ENCODE results near the gene EML2. TPM values are rescaled to one million over a fixed set of nuclear protein-coding genes. Genes with fewer than 3 reads are reported as not detected.

EML2 gene
- polyA plus RNA-seq, 1 donor from 2014 or later: 18.9 TPM

- peaks cover 25% of the 10 kb centered on the region for H3K27me3 ChIP-seq (ENCODE audit: insufficient read depth, low read depth, low read length)
- no peaks in the 10 kb centered on the region for H3K9me3 ChIP-seq (ENCODE audit: low read length)
- no peaks in the 10 kb centered on the region for H3K79me2 ChIP-seq (replicated peaks; ENCODE audit: insufficient read depth, low read length)
- no peaks in the 10 kb centered on the region for H3K36me3 ChIP-seq (ENCODE audit: insufficient read depth, low read length)
- no peak overlapping the region for H3K9ac ChIP-seq (ENCODE audit: low read length)
- H3F3A ChIP-seq (ENCODE audit: insufficient read depth, low read length, poor library complexity, severe bottlenecking): no peaks in the 10 kb centered on the region
- no peak for TF ChIP-seq TAF1 (IDR thresholded peaks at IDR 0.05; ENCODE audit: low read depth)
- peak; percentile 83 for TF ChIP-seq SMC3 (conservative IDR thresholded peaks at IDR 0.05; ENCODE audit: poor library complexity)
- peak; percentile 70 for TF ChIP-seq RAD21 (conservative IDR thresholded peaks at IDR 0.05)
- peak; percentile 86 for TF ChIP-seq CTCF (IDR thresholded peaks at IDR 0.05; ENCODE audit: poor library complexity, severe bottlenecking)
- no peaks in the 10 kb centered on the region for H3K9me2 ChIP-seq (ENCODE audit: insufficient read depth, low read length)
- no peak overlapping the region for H2AFZ ChIP-seq (ENCODE audit: low read depth, low read length)
- no peaks in the 10 kb centered on the region for H4K20me1 ChIP-seq (ENCODE audit: insufficient read depth)
- peak overlapping the region; percentile 34 for H3K4me3 ChIP-seq (ENCODE audit: low read length)
- H3K4me2 ChIP-seq (ENCODE audit: low read length): no peak overlapping the region
- no peak overlapping the region for H3K27ac ChIP-seq (ENCODE audit: low read length)
Measured at GRCh38 chr19:45681391-45682015, 42.3 kb upstream of the EML2 start.

GRCh38 chr19:45677351-45678230 lies 38.4 kb upstream of the EML2 start:
- H3K4me3 ChIP-seq (ENCODE audit: low read length): no peak overlapping the region
- H3K4me2 ChIP-seq (ENCODE audit: low read length): no peak overlapping the region
- H3K79me2 ChIP-seq (replicated peaks; ENCODE audit: insufficient read depth, low read length): no peaks in the 10 kb centered on the region
- H3K9me3 ChIP-seq (ENCODE audit: low read length): no peaks in the 10 kb centered on the region
- no peaks in the 10 kb centered on the region for H3K36me3 ChIP-seq (ENCODE audit: insufficient read depth, low read length)
- TF ChIP-seq EP300 (conservative IDR thresholded peaks at IDR 0.05; ENCODE audit: poor library complexity, severe bottlenecking) (no peak), RAD21 (conservative IDR thresholded peaks at IDR 0.05) (no peak), REST (IDR thresholded peaks at IDR 0.05; ENCODE audit: borderline replicate concordance) (no peak), CTCF (IDR thresholded peaks at IDR 0.05; ENCODE audit: poor library complexity, severe bottlenecking) (no peak), SMC3 (conservative IDR thresholded peaks at IDR 0.05; ENCODE audit: poor library complexity) (no peak)
- H2AFZ ChIP-seq (ENCODE audit: low read depth, low read length): no peak overlapping the region
- H3K27ac ChIP-seq (ENCODE audit: low read length): no peak overlapping the region
- H3K9ac ChIP-seq (ENCODE audit: low read length): no peak overlapping the region
- peaks cover 33% of the 10 kb centered on the region for H3K27me3 ChIP-seq (ENCODE audit: insufficient read depth, low read depth, low read length)
- H3F3A ChIP-seq (ENCODE audit: insufficient read depth, low read length, poor library complexity, severe bottlenecking): no peaks in the 10 kb centered on the region
- H4K20me1 ChIP-seq (ENCODE audit: insufficient read depth): no peaks in the 10 kb centered on the region
- no peaks in the 10 kb centered on the region for H3K9me2 ChIP-seq (ENCODE audit: insufficient read depth, low read length)

Measured in neural cell (in vitro differentiated cells).